ENCODE results near the gene BARHL2.

The BARHL2 gene

GRCh38 chr1:90729504-90730242 is 12.6 kb upstream of the BARHL2 start:
- TF ChIP-seq CTCF (conservative IDR thresholded peaks at IDR 0.05; ENCODE audit: low read depth, low read length), result peak; percentile 48
- DNase-seq (ENCODE audit: low read depth), result no peak
- H3K4me3 ChIP-seq (ENCODE audit: low read length), result no peak overlapping the region

- no peak overlapping the region for H3K4me3 ChIP-seq (ENCODE audit: low read length)
- no peak for TF ChIP-seq CTCF (conservative IDR thresholded peaks at IDR 0.05; ENCODE audit: low read depth, low read length)
Observed at GRCh38 chr1:90728502-90729287, 11.6 kb upstream of the BARHL2 start.

GRCh38 chr1:90727917-90728501 is 10.9 kb upstream of the BARHL2 start:
- no peak overlapping the region for H3K4me3 ChIP-seq (ENCODE audit: low read length)
- no peak for DNase-seq (ENCODE audit: low read depth)
- TF ChIP-seq CTCF (conservative IDR thresholded peaks at IDR 0.05; ENCODE audit: low read depth, low read length), result no peak

More at GRCh38 chr1:90728502-90729287, 11.6 kb upstream of the BARHL2 start:
- DNase-seq (ENCODE audit: low read depth), result no peak

- no peak for TF ChIP-seq CTCF (conservative IDR thresholded peaks at IDR 0.05; ENCODE audit: low read depth, low read length)
- DNase-seq (ENCODE audit: low read depth), result no peak
- H3K4me3 ChIP-seq (ENCODE audit: low read length), result no peak overlapping the region
Observed at GRCh38 chr1:90726986-90727480, 9.9 kb upstream of the BARHL2 start.

GRCh38 chr1:90726425-90726985 is 9.4 kb upstream of the BARHL2 start:
- no peak for DNase-seq (ENCODE audit: low read depth)
- TF ChIP-seq CTCF (conservative IDR thresholded peaks at IDR 0.05; ENCODE audit: low read depth, low read length), result no peak
- no peak overlapping the region for H3K4me3 ChIP-seq (ENCODE audit: low read length)

- TF ChIP-seq CTCF (conservative IDR thresholded peaks at IDR 0.05; ENCODE audit: low read depth, low read length), result no peak
- no peak for DNase-seq (ENCODE audit: low read depth)
- H3K4me3 ChIP-seq (ENCODE audit: low read length), result no peak overlapping the region
Observed at GRCh38 chr1:90725657-90726424, 8.7 kb upstream of the BARHL2 start.

All from retinal pigment epithelial cell (primary cell).